ENCODE measurements around the gene GSTT2. TPM values are rescaled to one million over a fixed set of nuclear protein-coding genes. Genes with fewer than 3 reads are reported as not detected.
"Not testable (repeated sequence)": the region's sequence is repeated elsewhere in the genome, so short reads cannot be mapped to it uniquely, and the experiment has no call there.

GSTT2 gene
- total RNA-seq, 2 donors from 2014 or later: 0.75 TPM; not detected in 1

DNA sequence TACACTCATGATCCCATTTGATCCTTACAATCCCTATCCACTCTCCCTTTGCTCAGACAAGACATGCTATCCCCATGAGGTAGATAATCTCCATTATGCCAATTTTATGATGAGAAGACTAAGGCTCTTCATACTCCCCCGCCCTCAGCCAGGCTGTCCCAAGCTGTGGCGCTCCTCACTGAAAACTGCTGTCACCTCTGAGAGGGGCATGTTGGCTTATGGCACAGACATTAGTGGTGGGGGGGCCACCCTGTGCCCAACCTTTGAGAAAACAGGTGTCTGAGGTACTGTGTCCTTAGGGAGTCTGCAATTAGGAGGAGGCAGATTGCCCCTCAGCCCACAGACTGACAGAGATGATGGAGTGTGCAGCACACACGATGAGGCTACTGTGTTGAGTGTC lies 10.9 kb upstream of the GSTT2 start:
- H3K9me3 Mint-ChIP-seq: no peaks in the 10 kb centered on the region
- peak overlapping the region; percentile 44 to 62 for H3K27ac Mint-ChIP-seq
- DNase-seq (ENCODE audit: low spot score in 2 of 2) (no peak), ATAC-seq (no peak)
- peaks cover 9 to 26% of the 10 kb centered on the region in 2 donors for H3K36me3 Mint-ChIP-seq

- Mint-ChIP-seq H3K9me3 (no peaks in the 10 kb centered on the region), H3K27ac (peak overlapping the region; percentile 0 to 44), H3K36me3 (peaks cover 9 to 26% of the 10 kb centered on the region in 2 donors)
- DNase-seq (ENCODE audit: low spot score in 2 of 2): no peak
- ATAC-seq: no peak
These were observed 9.7 kb upstream of the GSTT2 start for GRCh38 chr22:23970201-23970641.

- H3K36me3 Mint-ChIP-seq: peaks cover 9 to 26% of the 10 kb centered on the region in 2 donors
- DNase-seq (ENCODE audit: low spot score in 2 of 2) (peak in 1 of 2 donors; percentile 52), ATAC-seq (no peak)
- peak overlapping the region; percentile 44 to 65 for H3K27ac Mint-ChIP-seq
- H3K9me3 Mint-ChIP-seq: no peaks in the 10 kb centered on the region
These were observed 9.0 kb upstream of the GSTT2 start for GRCh38 chr22:23970816-23971486.

DNA sequence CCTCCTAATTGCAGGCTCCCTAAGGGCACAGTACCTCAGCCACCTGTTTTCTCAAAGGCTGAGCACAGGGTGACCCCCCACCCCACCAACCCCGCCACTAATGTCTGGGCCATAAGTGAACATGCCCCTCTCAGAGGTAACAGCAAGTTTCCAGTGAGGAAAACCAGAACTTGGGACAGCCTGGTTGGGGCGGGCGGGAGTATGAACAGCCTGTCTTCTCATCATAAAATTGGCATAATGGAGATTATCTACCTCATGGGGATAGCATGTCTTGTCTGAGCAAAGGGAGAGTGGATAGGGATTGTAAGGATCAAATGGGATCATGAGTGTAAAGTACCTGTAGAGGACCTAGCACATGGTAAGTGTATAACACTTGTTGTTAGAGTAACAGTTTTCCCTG lies 8.0 kb upstream of the GSTT2 start:
- Mint-ChIP-seq H3K27ac (peak overlapping the region in 1 of 2 donors; percentile 44), H3K36me3 (peaks cover 9 to 26% of the 10 kb centered on the region in 2 donors)
- ATAC-seq; DNase-seq (ENCODE audit: low spot score in 2 of 2); H3K9me3 Mint-ChIP-seq: not testable (repeated sequence)

DNA sequence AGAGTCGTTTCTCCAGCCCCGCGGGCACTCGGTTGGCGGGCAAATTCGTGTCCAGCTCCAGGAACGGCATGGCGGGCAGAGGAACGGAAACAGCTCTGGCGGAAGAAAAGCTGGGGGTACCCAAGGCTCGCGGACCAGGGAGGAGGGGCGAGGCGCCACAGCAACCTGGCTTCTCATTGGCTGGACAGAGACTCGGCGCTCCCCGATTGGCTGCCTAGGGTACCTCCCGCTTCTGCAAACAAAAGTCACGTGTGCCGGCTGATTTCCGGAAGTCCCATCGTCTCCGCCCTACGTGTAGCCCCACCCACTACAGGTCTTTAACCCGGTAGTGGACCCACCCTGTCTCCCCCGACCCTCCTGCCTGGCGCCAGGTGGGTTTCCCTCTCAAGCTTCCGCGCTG lies 5.6 kb upstream of the GSTT2 start, which contains the start of gene DDT:
Gene DDT, minus strand, starts transcription at position 97 of the 400 bp plus-strand sequence. Its CDS starts 27 bp downstream, at position 70.
- not testable (repeated sequence) for DNase-seq (ENCODE audit: low spot score in 2 of 2); H3K9me3 Mint-ChIP-seq; H3K27ac Mint-ChIP-seq
- H3K36me3 Mint-ChIP-seq: peaks cover 9 to 20% of the 10 kb centered on the region in 2 donors
- peak; percentile 98 for ATAC-seq

DNA sequence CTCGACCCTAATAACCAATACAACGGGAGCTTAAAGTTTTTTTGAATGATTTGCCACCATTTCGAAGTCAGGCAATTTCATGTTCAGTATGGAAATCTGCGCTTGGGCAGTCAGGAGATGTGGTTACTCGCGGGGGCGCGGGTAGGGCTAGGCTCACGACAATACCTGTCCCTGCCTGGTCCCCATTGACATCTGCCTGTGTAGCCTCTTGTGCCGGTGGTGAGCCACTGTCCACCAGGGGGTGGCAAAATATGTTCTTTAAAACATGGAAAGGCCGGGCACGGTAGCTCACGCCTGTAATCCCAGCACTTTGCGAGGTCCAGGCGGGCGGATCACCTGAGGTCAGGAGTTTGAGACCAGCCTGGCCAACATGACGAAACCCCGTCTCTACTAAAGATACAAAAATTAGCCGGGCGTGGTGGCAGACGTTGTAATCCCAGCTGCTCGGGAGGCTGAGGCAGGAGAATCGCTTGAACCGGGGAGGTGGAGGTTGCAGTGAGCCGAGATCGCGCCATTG lies 5.0 kb upstream of the GSTT2 start:
- H3K27ac Mint-ChIP-seq, H3K9me3 Mint-ChIP-seq: not testable (repeated sequence)
- H3K36me3 Mint-ChIP-seq: peaks cover 8 to 15% of the 10 kb centered on the region in 2 donors
- ATAC-seq (peak; percentile 30 to 40), DNase-seq (ENCODE audit: low spot score in 2 of 2) (peak in 1 of 2 donors; percentile 53)

DNA sequence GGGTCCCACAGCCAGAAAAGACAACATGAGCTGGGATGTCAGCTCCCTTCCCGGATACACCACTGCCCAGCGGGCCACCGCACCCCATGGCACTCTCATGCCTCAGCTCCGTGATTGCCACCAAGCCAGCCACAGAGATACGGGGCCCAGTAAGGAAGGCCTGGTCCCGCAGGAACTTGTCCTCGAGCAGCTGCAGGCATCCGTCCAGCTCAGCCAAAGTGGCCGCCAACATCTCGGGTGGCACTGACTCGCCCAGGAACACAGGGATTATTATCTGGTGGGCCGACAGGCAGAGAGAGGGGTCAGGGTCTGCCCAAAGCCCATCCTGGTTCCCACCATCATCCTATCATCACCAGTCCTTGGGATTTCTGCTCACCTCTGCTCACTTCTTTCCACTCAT lies 2.6 kb upstream of the GSTT2 start:
- H3K27ac Mint-ChIP-seq, H3K9me3 Mint-ChIP-seq, ATAC-seq, H3K36me3 Mint-ChIP-seq: not testable (repeated sequence)
- DNase-seq (ENCODE audit: low spot score in 2 of 2): peak in 1 of 2 donors; percentile 23

GRCh38 chr22:23980567-23980966 lies 633 bp downstream of the GSTT2 start:
- not testable (repeated sequence) for ATAC-seq; H3K27ac Mint-ChIP-seq; H3K36me3 Mint-ChIP-seq; H3K9me3 Mint-ChIP-seq; DNase-seq (ENCODE audit: low spot score in 2 of 2)

DNA sequence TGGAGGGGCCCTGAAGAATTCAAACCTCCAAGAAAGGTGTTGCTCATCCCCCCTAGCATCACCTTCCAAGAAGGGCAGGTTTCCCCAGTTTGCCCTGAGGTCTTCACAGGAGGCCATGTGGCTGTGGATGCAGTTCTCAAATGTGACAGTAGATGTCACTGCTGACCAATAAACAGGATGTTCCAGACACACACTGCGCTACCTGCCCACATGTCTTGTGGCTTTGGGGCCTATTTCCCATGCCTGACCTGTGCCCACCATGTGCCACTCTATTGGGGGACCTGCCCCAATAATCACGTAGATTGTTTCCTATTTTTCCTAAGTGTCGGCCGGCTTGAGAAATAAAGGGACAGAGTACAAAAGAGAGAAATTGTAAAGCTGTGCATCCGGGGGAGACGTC lies 4.5 kb downstream of the GSTT2 start:
- no peaks in the 10 kb centered on the region for H3K9me3 Mint-ChIP-seq
- H3K36me3 Mint-ChIP-seq: no peaks in the 10 kb centered on the region
- DNase-seq (ENCODE audit: low spot score in 2 of 2) (peak in 1 of 2 donors; percentile 69), ATAC-seq (peak; percentile 77 to 90)
- H3K27ac Mint-ChIP-seq: no peak overlapping the region

- peak in 1 of 2 donors; percentile 52 for DNase-seq (ENCODE audit: low spot score in 2 of 2)
- not testable (repeated sequence) for H3K27ac Mint-ChIP-seq, H3K9me3 Mint-ChIP-seq, H3K36me3 Mint-ChIP-seq, ATAC-seq
These were observed 6.2 kb downstream of the GSTT2 start for GRCh38 chr22:23986089-23986488.

DNA sequence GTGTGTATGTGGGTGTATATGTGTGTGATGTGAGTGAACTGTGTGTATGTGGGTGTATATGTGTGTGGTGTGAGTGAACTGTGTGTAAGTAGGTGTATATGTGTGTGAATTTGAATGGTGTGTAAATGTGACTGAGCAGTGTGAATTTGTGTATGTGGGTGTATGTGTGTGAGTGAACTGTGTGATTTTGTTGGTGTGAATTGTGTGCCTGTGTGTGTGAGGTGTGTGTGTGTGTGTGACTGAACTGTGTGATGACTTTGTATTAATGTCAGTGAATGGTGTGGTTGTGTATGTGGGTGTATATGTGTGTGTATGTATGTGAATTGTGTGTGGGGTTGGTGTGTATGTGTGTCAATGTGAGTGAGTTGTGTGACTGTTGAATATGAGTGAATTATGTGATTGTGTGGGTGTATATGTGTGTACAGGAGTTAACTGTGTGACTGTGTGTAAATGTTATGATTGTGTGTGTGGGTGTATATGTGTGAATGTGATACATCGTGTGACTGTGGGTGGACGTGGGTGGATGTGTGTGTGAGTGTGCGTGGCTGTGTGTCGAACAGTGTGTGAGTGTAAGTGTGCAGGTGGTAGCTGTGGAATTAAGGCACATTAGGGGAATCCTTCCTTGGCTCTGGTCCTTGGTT lies 6.7 kb downstream of the GSTT2 start:
- not testable (repeated sequence) for DNase-seq (ENCODE audit: low spot score in 2 of 2); H3K36me3 Mint-ChIP-seq; ATAC-seq; H3K27ac Mint-ChIP-seq; H3K9me3 Mint-ChIP-seq

- ATAC-seq: peak; percentile 28 to 42
These were observed 9.8 kb downstream of the GSTT2 start for GRCh38 chr22:23989583-23990244.

DNA sequence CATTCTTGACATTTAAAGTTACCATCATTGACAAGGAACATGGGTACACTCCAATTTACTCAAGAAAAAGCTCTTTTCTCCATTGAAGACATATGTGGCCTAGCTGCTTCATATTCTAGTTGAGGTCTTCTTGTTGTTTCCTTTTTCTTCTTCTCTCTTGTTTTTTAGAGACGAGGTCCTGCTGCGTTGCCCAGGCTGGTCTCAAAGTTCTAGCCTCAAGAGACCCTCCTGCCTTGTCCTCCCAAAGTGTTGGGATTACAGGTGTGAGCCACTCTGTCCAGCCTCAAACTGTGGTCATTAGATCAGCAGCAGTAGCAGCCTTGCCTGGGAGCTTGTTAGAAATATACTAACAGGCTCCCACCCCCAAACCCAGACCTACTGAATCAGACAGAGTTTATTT lies 13.1 kb downstream of the GSTT2 start:
- DNase-seq (ENCODE audit: low spot score in 2 of 2): peak in 1 of 2 donors; percentile 52
- not testable (repeated sequence) for H3K36me3 Mint-ChIP-seq, H3K27ac Mint-ChIP-seq, ATAC-seq, H3K9me3 Mint-ChIP-seq

More at GRCh38 chr22:23989583-23990244, 9.8 kb downstream of the GSTT2 start:
- peak in 1 of 2 donors; percentile 54 for DNase-seq (ENCODE audit: low spot score in 2 of 2)
- not testable (repeated sequence) for H3K9me3 Mint-ChIP-seq, H3K36me3 Mint-ChIP-seq
- H3K27ac Mint-ChIP-seq: peak overlapping the region in 1 of 2 donors; percentile 26

GRCh38 chr22:23993581-23994177 lies 13.7 kb downstream of the GSTT2 start:
- DNase-seq (ENCODE audit: low spot score in 2 of 2) (peak in 1 of 2 donors; percentile 39), ATAC-seq (peak in 1 of 2 donors; percentile 47)
- not testable (repeated sequence) for H3K36me3 Mint-ChIP-seq, H3K27ac Mint-ChIP-seq, H3K9me3 Mint-ChIP-seq

- no peak for DNase-seq (ENCODE audit: low spot score in 2 of 2)
- no peaks in the 10 kb centered on the region for H3K36me3 Mint-ChIP-seq
- H3K27ac Mint-ChIP-seq: no peak overlapping the region
- no peak for ATAC-seq
- no peaks in the 10 kb centered on the region for H3K9me3 Mint-ChIP-seq
These were observed 17.2 kb downstream of the GSTT2 start for GRCh38 chr22:23997092-23997491.

DNA sequence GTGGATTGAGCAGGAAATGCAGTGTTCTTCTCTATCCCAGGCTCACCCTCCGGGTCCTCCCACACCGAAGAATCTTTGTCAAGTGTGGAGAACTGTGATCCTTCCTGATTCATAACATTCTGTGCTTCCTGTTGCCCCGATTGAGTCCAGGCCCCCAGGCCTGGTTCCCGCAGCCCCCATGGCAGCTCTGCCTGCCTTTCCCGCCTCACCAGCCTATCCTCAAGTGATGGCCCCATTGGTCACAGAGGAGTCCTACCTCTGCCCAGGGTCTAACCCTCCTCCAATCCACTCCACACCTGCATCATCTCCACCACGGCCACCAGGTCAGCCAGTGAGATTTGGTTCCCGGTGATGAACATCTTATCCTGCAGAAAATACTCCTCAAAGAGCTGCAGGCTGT lies 19.8 kb downstream of the GSTT2 start:
- ATAC-seq; DNase-seq (ENCODE audit: low spot score in 2 of 2); H3K36me3 Mint-ChIP-seq; H3K9me3 Mint-ChIP-seq: not testable (repeated sequence)
- H3K27ac Mint-ChIP-seq: peak overlapping the region in 1 of 2 donors; percentile 44

Measured in activated naive CD4-positive, alpha-beta T cell treated with anti-CD3 and anti-CD28 coated beads, Interleukin-2, amount 50 U/mL, for 72 hours (primary cell).